ENCODE measurements around the gene P3H2.

Gene P3H2

DNA sequence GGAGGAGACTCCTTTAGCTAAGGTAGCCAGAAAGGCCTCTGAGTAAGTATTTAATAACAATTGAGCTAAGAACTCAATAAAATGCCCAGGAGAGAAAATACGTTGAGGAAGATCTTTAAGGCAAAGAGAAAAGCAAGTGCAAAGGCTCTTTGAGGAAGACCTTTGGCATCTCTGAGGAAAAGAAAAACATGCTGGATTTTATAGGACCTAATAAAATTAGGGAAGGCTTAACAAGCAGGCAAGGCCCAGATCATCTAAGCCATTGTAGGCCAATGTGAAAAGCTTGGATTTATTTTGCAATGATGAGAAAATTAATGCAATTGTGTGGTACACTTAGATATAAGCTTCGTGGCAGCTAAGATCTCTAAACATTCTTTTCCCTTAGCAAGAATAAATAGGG, 75.7 kb downstream of the P3H2 start:
- no peak for FAIRE-seq

DNA sequence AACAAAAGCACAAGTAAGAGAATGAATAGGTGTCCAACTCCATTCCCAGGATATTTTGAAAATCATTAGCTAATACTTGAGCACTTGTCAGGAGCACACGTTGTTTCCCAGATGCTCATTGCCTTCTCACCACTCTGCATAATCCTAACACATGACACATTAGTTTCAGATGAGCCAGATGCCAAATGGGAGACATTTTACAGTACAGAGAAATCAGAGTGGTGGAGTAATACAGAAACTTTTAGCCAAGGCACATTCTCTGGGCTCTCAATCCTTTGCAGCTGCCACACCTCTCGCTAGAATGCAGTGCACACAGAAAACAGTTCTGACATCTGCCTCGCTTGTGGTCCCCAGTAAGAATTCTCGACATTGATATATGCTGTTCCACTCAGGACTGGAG, 76.6 kb downstream of the P3H2 start:
- FAIRE-seq, result no peak

DNA sequence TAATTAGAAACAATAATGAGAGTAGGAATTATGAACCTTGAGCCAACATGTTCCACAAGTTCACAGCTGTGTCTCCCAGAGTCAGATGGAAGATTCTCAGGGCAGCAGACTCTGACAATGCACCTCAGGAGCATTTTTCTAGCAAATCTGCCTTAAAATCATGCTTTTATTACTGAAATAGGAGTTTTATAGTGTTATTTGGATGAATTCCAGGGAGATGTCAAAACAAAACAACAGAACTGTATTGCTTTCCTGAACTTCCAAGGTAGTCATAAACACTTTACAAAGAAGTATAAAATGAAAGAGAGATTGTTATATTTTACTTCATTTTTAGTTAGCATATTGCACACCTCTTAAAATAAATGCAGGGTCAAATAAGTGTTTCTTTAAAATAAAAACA, 77.0 kb downstream of the P3H2 start:
- FAIRE-seq, result no peak

DNA sequence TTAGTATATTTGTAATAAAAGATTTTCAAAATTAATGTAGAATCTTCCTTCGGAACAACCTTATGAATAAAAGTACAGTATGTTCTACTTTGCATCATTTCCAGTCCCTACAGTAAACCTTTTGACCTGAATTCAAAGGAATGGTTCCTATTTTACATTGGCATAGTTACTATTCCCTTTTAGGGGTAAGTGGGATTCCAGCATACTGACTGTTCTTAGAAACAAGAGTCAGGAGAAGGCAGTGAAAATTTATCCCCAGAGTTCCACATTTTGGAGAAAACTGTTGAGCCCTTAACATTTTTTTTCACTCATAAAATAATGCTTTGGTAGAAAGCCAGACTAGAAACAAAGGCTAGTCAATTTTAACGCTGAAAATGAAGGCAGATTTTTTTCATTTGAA, 78.1 kb downstream of the P3H2 start:
- FAIRE-seq, result no peak

DNA sequence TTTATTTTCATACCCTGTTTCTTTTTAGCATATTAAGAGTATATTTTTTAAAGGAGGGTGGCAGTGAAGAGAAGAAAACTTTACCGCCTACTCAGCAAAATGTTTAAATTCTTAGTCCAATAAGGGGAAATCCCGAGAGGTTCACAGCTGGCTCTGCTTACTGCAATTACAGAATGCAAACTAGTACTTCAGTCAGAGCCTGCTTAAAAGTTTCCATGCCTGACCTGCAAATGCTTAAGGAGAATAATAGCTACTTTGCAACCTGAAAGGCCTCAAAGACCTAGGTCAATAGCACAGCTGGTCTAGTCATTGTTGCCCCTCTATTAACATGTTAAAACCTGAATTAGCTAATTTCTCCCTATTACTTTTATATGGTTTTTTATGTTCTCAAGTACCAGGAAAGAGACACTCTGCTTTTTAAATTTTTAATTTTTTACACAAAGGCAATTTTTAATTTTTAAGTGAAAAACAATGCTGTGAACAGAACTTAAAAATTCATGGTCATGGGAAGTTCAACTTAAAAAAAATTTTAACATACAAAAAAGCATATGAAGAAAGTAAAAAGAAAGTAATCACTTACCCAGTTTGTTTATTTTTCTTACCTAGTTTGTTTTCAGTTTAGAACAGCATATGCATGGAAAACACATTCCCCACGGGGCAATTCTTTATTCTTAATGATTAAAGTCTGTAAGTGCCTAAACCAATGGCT, 79.2 kb downstream of the P3H2 start:
- no peak for FAIRE-seq

DNA sequence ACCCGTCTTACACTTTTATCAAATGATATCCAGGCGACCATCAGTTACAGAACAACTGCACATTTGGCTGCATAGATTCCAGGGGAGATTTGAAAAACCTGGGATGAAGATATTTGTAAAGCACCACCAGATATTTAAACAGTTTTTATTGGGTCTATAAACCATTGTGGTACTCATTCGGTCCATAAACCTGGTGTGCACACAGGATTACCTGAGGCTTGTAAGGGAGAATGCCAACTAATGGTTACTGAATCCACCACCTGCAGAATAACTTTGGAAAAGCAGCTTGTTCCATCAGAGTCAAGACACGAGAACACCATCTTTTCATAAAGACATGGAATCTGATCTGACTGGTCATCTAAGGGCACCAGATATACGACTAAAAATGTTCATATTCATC, 80.6 kb downstream of the P3H2 start:
- FAIRE-seq, result no peak

DNA sequence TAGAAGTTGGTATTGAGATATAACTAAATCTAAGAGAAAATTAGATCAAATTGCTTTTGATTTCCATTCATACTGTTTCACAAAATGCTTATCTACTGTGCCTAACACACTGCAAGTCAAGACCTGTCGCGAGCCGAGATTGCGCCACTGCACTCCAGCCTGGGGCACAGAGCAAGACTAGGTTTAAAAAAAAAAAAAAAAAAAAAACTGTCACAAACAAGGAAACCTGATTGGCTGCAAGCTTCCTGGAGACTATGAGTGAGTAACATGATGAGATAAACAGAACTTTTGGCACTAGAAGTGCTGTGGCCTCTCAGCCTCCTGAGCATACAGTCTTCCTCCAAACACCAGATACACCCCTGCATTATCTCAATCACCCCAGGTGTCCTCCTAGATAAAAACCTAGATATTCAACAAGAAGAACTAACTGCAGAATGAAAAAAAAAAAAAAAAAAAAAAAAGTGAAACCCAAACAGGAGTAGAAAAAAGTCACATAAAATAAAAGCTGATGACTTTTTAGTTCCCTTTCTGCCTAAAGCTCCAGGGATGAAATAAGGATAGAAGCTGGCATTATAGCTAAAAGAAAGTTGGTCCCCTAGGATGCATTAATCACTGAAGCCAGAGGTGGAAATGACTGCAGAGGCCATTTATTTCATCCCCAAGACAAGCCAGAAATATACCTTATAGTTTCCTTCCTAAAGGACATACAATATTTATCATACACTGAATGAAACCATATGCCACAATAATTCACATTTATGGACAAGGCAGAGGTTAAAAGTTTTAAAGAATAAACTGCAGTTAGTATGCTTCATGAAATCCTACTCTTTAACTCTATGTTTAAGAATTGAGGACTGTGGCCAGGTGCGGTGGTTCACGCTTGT, 82.4 kb downstream of the P3H2 start:
- FAIRE-seq, result no peak

DNA sequence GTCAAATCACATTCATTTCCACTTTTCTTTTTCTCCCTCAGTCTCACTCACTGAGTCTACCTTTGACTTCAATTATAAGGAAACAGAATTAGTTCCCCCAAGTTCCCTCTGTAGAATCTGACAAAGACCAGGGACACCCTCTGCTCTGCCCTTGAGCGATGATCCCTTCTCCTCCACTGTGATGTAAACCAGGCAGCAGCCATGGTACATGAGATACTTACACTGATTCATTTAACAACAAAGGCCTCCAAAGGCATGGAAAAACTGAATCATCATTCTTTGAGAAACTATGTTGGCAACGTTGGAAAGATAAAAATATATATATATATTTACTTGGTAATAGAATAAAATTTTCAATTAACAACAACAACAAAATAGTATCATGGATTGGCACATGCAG, 84.1 kb downstream of the P3H2 start:
- FAIRE-seq, result no peak

DNA sequence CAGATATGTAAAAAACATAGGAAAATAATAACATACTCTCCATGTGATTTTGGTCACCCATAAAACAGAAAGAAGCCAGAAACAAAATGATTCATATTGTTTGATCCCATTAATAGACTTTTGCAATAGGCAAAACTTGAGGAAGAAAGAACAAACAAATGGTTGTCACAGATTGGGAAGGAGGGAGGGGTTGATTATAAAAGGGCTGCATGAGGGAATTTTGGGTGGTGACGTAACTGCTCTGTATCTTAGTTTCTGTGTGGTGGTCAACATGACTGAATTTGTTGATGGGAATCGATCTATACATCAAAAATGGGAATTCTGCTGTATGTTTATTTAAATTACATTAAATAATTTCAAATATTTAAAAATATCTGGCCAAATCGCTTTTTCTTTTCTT, 86.3 kb downstream of the P3H2 start:
- FAIRE-seq, result no peak

DNA sequence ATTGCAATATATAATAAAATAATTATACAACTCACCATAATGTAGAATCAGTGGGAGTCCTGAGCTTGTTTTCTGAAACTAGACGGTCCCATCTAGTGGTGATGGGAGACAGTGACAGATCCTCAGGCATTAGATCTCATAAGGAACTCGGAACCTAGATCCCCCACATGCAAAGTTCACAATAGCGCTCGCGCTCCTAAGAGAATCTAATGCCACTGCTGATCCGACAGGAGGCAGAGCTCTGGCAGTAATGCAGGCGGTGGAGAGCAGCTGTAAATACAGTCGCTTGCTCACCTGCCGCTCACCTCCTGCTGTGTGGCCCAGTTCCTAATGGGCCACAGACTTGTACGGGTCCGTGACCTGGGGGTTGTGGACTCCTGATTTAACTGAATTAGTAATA, 87.8 kb downstream of the P3H2 start:
- FAIRE-seq, result no peak

DNA sequence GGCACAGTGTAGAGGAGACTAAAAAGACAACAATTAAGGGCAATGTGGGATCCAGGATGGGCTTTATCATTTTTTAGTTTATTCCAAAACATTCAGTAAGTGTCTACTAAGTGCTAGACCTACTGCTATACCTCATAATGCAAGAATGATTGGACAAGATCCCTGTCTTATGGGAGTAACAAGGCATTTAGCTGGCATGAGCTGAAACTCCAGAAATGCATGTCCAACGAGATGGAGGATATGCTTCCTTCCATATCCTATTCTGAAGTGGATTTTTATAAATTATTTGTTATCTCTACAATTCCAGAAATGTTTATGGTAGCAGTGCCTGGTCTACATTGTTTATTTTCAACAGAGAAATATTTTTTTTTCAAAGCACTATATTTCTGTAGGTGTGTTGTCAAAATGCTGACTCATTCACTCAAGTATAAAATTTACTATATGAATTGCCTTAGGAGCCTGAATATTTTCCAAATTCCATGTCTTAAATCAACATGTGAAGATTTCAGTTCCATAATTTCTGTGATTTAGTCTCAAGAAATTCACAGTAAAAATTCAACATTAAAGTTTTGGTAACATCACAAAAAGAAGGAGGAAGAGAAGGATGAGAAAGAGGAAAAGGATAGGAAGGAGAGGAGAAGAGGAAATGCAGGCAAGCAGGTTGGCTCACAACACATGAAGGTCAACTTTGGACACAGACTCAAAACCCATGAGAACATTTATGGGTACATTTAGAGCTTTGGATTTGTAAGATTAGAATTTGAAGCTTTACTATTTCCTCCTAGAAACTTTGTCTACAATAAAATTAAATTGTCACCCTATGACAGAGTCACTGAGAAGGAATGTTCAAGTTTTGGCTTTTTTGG, 88.6 kb downstream of the P3H2 start:
- FAIRE-seq, result no peak

DNA sequence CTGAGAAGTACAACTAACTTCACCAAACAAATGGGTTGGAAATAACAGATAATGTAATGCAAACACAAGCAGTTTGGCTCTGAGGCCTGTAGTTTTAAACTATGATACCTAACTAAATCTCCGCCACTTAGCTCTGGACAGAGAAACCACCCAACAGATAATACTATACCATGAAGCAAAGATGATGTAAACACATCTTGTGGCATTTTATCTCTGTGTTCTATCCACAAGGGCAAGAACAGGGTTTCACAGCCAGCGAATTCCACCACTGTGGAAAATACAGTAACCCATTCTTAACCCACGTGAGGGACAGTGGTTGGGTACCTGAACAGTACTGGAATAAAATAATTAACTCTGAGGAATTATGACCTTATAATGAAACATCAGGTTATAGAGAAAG, 93.6 kb downstream of the P3H2 start:
- no peak for FAIRE-seq

DNA sequence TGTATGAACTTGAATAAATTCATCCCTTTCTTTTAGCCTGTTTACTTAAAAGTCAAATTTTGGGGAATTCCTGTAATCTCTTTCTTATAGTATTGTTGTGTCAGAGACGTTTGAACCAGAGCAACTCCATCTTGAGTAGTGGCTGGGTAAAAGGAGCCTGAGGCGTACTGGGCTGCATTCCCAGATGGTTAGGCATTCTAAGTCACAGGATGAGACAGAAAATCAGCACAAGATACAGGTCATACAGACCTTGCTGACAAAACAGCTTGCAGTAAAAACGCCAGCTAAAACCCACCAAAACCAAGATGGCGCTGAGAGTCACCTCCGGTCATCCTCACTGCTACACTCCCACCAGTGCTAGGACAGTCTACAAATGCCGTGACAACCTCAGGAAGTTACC, 94.5 kb downstream of the P3H2 start:
- no peak for FAIRE-seq

DNA sequence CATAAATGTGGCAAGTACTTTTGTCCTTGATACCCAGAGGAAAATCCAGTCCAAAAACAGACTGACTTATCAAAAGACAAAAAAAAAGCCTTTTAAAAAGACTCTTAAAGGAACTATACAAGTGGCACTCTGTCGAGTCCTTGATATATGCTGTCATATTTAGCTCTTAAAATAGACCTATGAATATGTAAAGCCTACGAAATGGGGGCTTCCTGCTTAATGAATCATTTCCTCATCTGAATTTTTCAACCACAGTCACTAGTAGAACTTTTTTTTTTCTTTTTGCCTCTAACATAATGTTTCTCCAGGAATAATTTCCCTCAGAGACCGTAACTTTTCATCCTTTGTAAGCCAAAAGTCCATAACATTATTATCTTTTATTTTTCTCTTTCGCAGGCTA, 95.8 kb downstream of the P3H2 start:
- no peak for FAIRE-seq

DNA sequence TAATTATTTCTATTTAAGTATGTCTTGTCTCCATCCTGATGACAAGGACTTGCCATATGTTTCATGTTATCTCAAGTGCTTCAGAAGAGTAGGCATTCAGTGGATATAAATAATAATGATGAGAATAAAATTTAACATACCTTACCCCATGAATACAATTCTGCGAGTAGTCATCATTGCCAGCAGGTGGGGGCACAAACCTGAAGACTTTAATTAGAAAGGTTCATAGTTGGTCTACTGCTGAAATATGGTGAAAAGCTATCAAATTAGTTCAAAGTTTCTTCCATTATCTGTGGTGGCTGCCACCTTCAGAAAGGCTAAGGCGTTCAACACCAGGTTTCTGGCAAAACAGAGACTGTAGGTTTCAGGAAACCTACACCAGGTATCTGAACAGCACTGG, 100.9 kb downstream of the P3H2 start:
- no peak for FAIRE-seq

DNA sequence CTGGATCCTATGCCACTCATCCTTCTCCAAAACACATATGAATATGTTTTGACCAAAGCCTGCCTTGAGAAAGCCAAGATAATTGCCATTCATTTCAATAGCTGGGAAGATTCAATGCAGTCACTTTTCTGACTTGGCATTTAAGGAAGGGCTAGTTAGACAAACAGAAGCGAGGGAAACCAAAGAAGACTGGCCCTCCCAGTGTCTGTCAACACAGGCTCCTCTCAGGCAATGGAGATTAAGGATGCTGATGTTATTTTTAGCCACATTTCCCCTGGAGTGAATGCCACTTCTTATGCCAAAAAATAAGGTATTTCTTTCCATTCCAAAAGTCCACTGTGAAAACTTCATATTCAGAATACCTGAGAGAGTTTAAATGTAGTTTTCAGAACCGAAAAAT, 101.7 kb downstream of the P3H2 start:
- no peak for FAIRE-seq

DNA sequence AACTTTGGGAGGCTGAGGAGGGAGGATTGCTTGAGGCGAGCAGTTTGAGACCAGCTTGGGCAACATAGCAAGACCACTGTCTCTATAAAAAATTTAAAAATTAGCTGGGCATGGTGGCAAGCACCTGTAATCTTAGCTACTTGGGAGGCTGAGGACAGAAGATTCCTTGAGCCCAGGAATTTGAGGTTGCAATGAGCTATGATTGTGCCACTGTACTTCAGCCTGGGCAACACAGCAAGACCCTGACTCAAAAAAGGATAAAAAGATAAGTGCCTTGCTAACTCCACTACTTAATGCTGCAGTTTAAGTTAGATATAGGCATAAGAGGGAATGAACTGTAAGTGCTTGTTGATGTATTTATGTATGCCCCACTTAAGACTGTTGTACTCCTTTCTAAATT, 102.2 kb downstream of the P3H2 start:
- FAIRE-seq, result no peak

DNA sequence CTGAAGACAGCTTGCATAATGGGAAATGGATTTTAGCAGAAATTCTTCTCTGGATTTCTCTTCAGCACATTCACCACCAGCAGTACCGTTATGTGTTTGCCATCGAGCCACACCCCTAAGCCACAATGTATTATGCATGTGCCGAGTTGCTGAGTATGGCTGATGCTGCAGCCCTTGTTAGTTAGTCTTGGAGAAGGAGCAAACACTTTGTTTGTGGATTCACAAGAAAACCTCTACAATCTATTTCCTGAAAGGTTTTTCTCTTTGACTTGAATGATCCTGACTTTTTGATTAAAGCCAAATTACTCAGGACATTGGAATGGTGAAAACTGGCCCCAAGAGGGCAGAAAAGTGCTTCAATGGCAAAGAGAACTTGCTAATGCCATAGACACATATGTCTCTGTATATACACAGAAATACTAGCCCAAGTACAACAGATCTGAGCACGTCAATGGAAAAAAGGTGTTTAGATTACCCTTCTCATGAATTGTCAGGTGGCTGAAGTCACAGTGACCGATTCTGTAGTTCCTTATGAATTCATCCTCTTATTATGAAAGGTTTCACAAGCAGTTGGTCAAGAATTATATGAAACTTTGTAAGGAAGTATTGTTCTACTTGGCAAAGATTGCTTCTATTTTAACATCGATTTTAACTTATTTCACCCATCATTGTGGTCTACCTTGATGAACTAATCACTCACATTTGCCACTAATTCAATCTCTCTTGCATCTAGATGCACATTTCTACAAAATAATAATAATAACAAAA, 103.0 kb downstream of the P3H2 start:
- FAIRE-seq, result no peak

DNA sequence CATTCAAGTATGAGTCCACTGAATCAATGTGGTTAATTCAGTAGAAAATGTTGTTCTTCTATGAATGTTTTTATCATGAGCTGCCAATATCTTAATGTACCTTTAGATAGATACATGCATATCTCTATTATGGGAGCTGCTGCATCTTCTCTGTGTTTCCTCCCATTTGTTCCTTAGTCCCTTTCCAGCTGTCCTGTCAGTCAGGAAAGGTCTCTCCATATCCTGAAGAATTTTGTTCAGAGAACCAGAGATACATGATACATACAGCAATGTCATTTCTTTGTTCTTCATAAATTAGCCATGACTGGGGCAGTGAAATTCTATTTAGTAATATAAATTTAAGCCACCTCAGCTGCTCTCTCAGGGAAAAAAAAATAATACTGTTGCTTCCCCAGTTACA, 103.7 kb downstream of the P3H2 start:
- FAIRE-seq, result no peak

DNA sequence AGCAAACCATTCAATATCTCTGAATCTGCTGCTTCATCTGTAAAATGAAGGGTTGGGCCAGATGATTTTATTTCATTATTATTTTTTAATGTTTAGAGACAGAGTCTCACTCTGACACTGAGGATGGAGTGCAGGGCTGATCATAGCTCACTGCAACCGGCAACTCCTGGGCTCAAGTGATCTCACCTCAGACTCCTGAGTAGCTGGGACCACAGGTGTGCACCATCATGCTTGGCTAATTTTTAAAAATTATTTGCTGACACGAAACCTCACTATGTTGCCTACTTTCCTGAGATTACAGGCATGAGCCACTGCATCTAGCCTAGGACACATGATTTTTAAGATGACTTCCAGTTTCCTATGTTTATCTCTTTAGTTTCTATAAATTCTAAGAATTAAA, 105.8 kb downstream of the P3H2 start:
- FAIRE-seq, result no peak

DNA sequence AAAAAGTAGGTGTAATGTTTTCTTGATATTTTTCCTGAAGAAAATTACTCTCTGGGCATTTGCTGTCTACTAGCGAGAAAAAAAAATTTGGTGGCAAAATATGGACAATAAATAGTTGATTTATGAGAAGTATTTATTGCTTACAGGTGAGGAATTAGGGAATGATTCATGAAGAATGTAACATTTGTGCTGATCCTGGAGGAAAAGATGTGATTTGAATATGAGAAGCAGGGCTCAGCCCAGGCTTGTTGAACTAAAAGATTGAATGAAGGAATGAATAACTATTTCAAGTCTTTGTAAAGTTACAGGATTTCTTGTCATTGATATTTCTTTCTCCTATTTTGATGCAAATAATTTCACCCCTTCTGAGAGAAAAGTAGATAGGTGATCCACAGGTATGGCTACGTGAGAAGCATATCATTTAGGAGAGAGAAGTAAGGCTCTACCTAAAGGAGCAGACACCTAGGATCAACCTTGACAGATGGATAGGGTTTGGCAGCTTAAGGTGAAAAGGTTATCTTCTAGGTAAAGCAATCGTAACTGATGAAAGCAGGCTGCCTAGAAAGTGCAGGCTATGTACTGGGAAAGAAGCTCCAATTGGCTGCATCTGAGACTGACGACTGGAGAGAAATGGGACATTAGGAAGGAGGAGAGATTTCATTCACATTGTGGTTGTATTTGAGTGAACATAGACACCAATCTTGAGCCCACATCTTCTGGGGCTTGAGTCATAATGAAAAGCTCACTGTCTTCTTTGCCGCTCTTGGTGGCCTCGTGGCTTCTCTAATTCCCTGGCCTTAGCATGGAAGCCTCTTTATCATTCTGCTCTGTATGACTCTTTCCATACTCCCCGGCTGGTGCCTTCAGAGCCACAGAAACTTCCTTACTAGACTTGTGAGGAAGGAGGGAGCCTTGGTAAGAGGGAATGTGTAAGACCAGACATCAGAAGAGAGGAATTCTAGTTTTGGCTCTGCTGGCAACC, 106.5 kb downstream of the P3H2 start:
- FAIRE-seq, result no peak

DNA sequence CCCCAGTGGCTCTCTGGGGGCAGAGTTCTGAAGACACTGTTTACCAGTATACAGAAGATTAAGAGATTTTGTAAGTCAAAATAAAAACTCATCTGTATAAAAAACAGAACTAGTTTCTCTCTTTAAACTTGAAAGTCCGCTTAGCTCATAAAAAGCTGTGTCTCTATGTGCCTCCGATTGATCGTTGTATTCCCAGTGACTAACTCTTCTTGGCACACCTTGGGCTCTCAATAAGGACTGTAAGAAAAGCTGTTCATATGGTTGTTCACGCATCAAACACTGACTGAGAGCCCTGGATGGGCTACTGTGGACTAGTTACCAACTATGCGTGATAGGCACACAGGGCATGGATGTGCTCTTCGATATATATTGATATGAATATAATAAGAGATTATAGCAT, 107.9 kb downstream of the P3H2 start:
- FAIRE-seq, result no peak
